Measurements from ENCODE around the gene CNN3.

DNA sequence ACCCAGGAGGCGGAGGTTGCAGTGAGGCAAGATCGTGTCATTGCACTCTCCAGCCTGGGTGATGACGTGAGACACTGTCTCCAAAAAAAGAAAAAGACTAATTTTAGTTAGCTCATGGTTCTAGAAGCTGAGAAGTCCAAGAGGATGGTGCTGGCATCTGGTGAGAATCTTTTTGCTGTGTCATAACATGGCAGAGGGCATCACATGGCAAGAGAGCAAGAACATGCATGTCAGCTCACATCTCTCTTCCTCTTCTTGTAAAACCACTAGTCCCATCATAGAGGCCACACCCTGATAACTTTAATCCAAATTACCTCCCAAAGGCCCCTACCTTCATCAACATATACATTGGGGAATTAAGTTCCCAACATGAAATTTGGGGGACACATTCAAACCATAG lies 13.8 kb upstream of the CNN3 start:
- TF ChIP-seq, protein P1, sequence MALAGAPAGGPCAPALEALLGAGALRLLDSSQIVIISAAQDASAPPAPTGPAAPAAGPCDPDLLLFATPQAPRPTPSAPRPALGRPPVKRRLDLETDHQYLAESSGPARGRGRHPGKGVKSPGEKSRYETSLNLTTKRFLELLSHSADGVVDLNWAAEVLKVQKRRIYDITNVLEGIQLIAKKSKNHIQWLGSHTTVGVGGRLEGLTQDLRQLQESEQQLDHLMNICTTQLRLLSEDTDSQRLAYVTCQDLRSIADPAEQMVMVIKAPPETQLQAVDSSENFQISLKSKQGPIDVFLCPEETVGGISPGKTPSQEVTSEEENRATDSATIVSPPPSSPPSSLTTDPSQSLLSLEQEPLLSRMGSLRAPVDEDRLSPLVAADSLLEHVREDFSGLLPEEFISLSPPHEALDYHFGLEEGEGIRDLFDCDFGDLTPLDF (CRISPR knock-in tag; IDR thresholded peaks at IDR 0.05): no peak
- TF ChIP-seq, protein P2, sequence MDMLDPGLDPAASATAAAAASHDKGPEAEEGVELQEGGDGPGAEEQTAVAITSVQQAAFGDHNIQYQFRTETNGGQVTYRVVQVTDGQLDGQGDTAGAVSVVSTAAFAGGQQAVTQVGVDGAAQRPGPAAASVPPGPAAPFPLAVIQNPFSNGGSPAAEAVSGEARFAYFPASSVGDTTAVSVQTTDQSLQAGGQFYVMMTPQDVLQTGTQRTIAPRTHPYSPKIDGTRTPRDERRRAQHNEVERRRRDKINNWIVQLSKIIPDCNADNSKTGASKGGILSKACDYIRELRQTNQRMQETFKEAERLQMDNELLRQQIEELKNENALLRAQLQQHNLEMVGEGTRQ (CRISPR knock-in tag; IDR thresholded peaks at IDR 0.05): no peak
